ENCODE measurements around the gene ZDHHC14.
"Not testable (repeated sequence)": the region's sequence is repeated elsewhere in the genome, so short reads cannot be mapped to it uniquely, and the experiment has no call there.

Gene ZDHHC14

GRCh38 chr6:157407646-157408045 is 26.7 kb downstream of the ZDHHC14 start:
- DNase-seq (ENCODE audit: low spot score) = no peak

- DNase-seq (ENCODE audit: low spot score) = not testable (repeated sequence)
Observed at GRCh38 chr6:157408427-157408826, 27.4 kb downstream of the ZDHHC14 start.

- no peak for DNase-seq (ENCODE audit: low spot score)
Observed at GRCh38 chr6:157410045-157410444, 29.1 kb downstream of the ZDHHC14 start.

GRCh38 chr6:157411368-157411767 is 30.4 kb downstream of the ZDHHC14 start:
- no peak for DNase-seq (ENCODE audit: low spot score)

- no peak for DNase-seq (ENCODE audit: low spot score)
Observed at GRCh38 chr6:157412791-157413190, 31.8 kb downstream of the ZDHHC14 start.

GRCh38 chr6:157420497-157420896 is 39.5 kb downstream of the ZDHHC14 start:
- no peak for DNase-seq (ENCODE audit: low spot score)

GRCh38 chr6:157424491-157425020 is 43.6 kb downstream of the ZDHHC14 start:
- DNase-seq (ENCODE audit: low spot score) = no peak

GRCh38 chr6:157427969-157428368 is 47.0 kb downstream of the ZDHHC14 start:
- no peak for DNase-seq (ENCODE audit: low spot score)

- DNase-seq (ENCODE audit: low spot score) = no peak
Observed at GRCh38 chr6:157428427-157429202, 47.6 kb downstream of the ZDHHC14 start.

GRCh38 chr6:157429248-157429647 is 48.3 kb downstream of the ZDHHC14 start:
- DNase-seq (ENCODE audit: low spot score) = no peak

GRCh38 chr6:157430834-157431233 is 49.8 kb downstream of the ZDHHC14 start:
- no peak for DNase-seq (ENCODE audit: low spot score)

GRCh38 chr6:157432231-157432891 is 51.4 kb downstream of the ZDHHC14 start:
- DNase-seq (ENCODE audit: low spot score) = no peak

GRCh38 chr6:157432892-157433265 is 51.9 kb downstream of the ZDHHC14 start:
- DNase-seq (ENCODE audit: low spot score) = no peak

- DNase-seq (ENCODE audit: low spot score) = no peak
Observed at GRCh38 chr6:157433678-157434081, 52.7 kb downstream of the ZDHHC14 start.

GRCh38 chr6:157434349-157435033 is 53.5 kb downstream of the ZDHHC14 start:
- DNase-seq (ENCODE audit: low spot score) = no peak

GRCh38 chr6:157436219-157436943 is 55.4 kb downstream of the ZDHHC14 start:
- no peak for DNase-seq (ENCODE audit: low spot score)

- DNase-seq (ENCODE audit: low spot score) = no peak
Observed at GRCh38 chr6:157436944-157437336, 56.0 kb downstream of the ZDHHC14 start.

- DNase-seq (ENCODE audit: low spot score) = no peak
Observed at GRCh38 chr6:157438611-157439111, 57.7 kb downstream of the ZDHHC14 start.

- no peak for DNase-seq (ENCODE audit: low spot score)
Observed at GRCh38 chr6:157440171-157440570, 59.2 kb downstream of the ZDHHC14 start.

- DNase-seq (ENCODE audit: low spot score) = no peak
Observed at GRCh38 chr6:157442291-157442690, 61.3 kb downstream of the ZDHHC14 start.

- DNase-seq (ENCODE audit: low spot score) = no peak
Observed at GRCh38 chr6:157443066-157443800, 62.2 kb downstream of the ZDHHC14 start.

Measured in ecto neural progenitor cell (in vitro differentiated cells).